Trophoblast cell (in vitro differentiated cells and primary cell): ENCODE data around the gene AQP1.
A peak's percentile ranks its signal among the peaks of the same experiment; 100 is the strongest.

Experiments used
- DNase-seq, 2 donors: peaks; one replicate each; pipeline ENCODE4 v3.0.0-alpha.2; 2016
- H2AFZ ChIP-seq: 2 replicates; pipeline ENCODE4 v1.6.1; 2013; ENCODE audit warnings: low read length, moderate library complexity, mild to moderate bottlenecking; ENCODE audit not compliant: insufficient read depth, poor library complexity
- H2AK5ac ChIP-seq: 2 replicates; pipeline ENCODE4 v1.6.1; 2013; ENCODE audit warnings: mild to moderate bottlenecking, low read length
- H2BK120ac ChIP-seq: 2 replicates; pipeline ENCODE4 v1.6.1; 2013; ENCODE audit warnings: low read length, mild to moderate bottlenecking, moderate library complexity; ENCODE audit not compliant: insufficient read depth, poor library complexity
- H2BK12ac ChIP-seq: 2 replicates; pipeline ENCODE4 v1.6.1; 2013; ENCODE audit warnings: mild to moderate bottlenecking, low read length, moderate library complexity
- H2BK5ac ChIP-seq: 2 replicates; pipeline ENCODE4 v1.6.1; 2013; ENCODE audit warnings: low read length, low read depth, moderate library complexity, mild to moderate bottlenecking; ENCODE audit not compliant: poor library complexity
- H3K14ac ChIP-seq: 2 replicates; pipeline ENCODE4 v1.6.1; 2013; ENCODE audit warnings: mild to moderate bottlenecking, low read length
- H3K18ac ChIP-seq: 2 replicates; pipeline ENCODE4 v1.6.1; 2013; ENCODE audit warnings: mild to moderate bottlenecking, low read length
- H3K23ac ChIP-seq: 2 replicates; pipeline ENCODE4 v1.6.1; 2013; ENCODE audit warnings: low read length
- H3K27ac ChIP-seq: 2 replicates; pipeline ENCODE4 v1.5.1; 2013; ENCODE audit warnings: low read depth, mild to moderate bottlenecking, inconsistent platforms, low read length, moderate library complexity
- H3K27me3 ChIP-seq: 2 replicates; pipeline ENCODE4 v1.6.1; 2013; ENCODE audit warnings: inconsistent platforms, mild to moderate bottlenecking, low read length, moderate library complexity; ENCODE audit not compliant: insufficient read depth
- H3K36me3 ChIP-seq, 2 experiments: 1 replicate in 1 of 2; 2 replicates in 1 of 2; pipeline ENCODE4 v1.6.1; 2013; ENCODE audit warnings: low read length in 2 of 2, mild to moderate bottlenecking in 2 of 2, moderate library complexity in 1 of 2; ENCODE audit not compliant: insufficient read depth in 2 of 2, control insufficient read depth in 1 of 2
- H3K4ac ChIP-seq: 2 replicates; pipeline ENCODE4 v1.6.1; 2013; ENCODE audit warnings: low read depth, mild to moderate bottlenecking, low read length, moderate library complexity
- H3K4me1 ChIP-seq, 2 experiments: 1 replicate in 1 of 2; 2 replicates in 1 of 2; pipeline ENCODE4 v1.6.1; 2013; ENCODE audit warnings: low read length in 2 of 2, mild to moderate bottlenecking in 2 of 2, moderate library complexity in 1 of 2; ENCODE audit not compliant: insufficient read depth in 2 of 2, control insufficient read depth in 1 of 2
- H3K4me2 ChIP-seq: 2 replicates; pipeline ENCODE4 v1.6.1; 2013; ENCODE audit warnings: inconsistent platforms, mild to moderate bottlenecking, low read length, moderate library complexity
- H3K4me3 ChIP-seq: 2 replicates; pipeline ENCODE4 v1.5.1; 2013; ENCODE audit warnings: mild to moderate bottlenecking, low read depth, low read length, inconsistent platforms
- H3K79me1 ChIP-seq: one replicate; pipeline ENCODE4 v1.6.1; 2013; ENCODE audit warnings: low read length
- H3K79me2 ChIP-seq: 2 replicates; pipeline ENCODE4 v1.6.1; 2013; ENCODE audit warnings: low read length, mild to moderate bottlenecking; ENCODE audit not compliant: control insufficient read depth, insufficient read depth, poor library complexity
- H3K9ac ChIP-seq: 2 replicates; pipeline ENCODE4 v1.6.1; 2013; ENCODE audit warnings: mild to moderate bottlenecking, low read length
- H3K9me3 ChIP-seq: 2 replicates; pipeline ENCODE4 v1.6.1; 2013; ENCODE audit warnings: low read depth, mild to moderate bottlenecking, control low read depth, inconsistent platforms, low read length; ENCODE audit not compliant: insufficient read depth
- H4K12ac ChIP-seq: 2 replicates; pipeline ENCODE4 v1.6.1; 2013; ENCODE audit warnings: low read depth, mild to moderate bottlenecking, low read length, moderate library complexity
- H4K8ac ChIP-seq: 2 replicates; pipeline ENCODE4 v1.6.1; 2013; ENCODE audit warnings: low read depth, mild to moderate bottlenecking, low read length, moderate library complexity
- H4K91ac ChIP-seq: one replicate; pipeline ENCODE4 v1.6.1; 2013; ENCODE audit warnings: low read depth, mild to moderate bottlenecking, low read length, moderate library complexity
- WGBS: extraction: QIAGEN DNeasy Blood & Tissue Kit; methylation state at CpG from one replicate; pipeline ENCODE4 v1.1.7; 2013; ENCODE audit warnings: missing lambda C conversion rate; ENCODE audit not compliant: insufficient read length, insufficient coverage; ENCODE audit errors: extremely low coverage; 5-methylcytosine and 5-hydroxymethylcytosine counted together

AQP1 gene

DNA sequence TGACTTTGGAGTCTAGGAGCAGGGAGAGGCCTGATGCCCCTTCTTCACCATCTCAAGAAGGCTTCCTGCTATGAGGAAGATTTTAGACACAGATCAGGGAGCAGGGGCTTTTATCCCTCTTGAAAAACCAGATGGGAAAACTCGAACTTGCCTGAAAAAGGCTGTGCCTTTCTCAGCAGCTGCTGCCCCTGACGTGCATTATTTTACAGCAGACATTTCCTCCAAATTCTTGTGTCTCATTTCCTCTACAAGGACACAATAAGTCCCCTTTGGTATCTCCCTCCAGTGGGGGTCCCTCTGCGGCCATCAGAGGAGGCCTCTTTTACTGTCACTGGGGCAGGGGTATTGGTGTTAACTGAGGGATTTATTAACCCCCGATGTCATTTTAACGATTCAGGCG is 38.0 kb upstream of the AQP1 start:
- peaks cover 2 to 5% of the 10 kb centered on the region in 2 experiments for H3K36me3 ChIP-seq
- H3K27me3 ChIP-seq: no peaks in the 10 kb centered on the region
- no peak overlapping the region for H2BK5ac ChIP-seq
- no peak overlapping the region for H3K18ac ChIP-seq
- H3K14ac ChIP-seq: no peak overlapping the region
- H3K4me3 ChIP-seq: no peak overlapping the region
- no peak overlapping the region for H3K4me2 ChIP-seq
- H2AFZ ChIP-seq: no peak overlapping the region
- H2AK5ac ChIP-seq: no peak overlapping the region
- peaks cover 12% of the 10 kb centered on the region in 2 experiments for H3K4me1 ChIP-seq
- DNase-seq: no peak
- H3K9ac ChIP-seq: no peak overlapping the region
- no peak overlapping the region for H3K23ac ChIP-seq
- peaks cover 2% of the 10 kb centered on the region for H3K9me3 ChIP-seq
- no peak overlapping the region for H2BK120ac ChIP-seq
- no peak overlapping the region for H4K8ac ChIP-seq
- no peak overlapping the region for H4K91ac ChIP-seq
- no peak overlapping the region for H3K27ac ChIP-seq
- H3K79me2 ChIP-seq: no peaks in the 10 kb centered on the region
- no peak overlapping the region for H3K4ac ChIP-seq
- no peak overlapping the region for H4K12ac ChIP-seq
- no peaks in the 10 kb centered on the region for H3K79me1 ChIP-seq
- H2BK12ac ChIP-seq: no peak overlapping the region
- no CpG with 5 or more reads among the region's 6 CpGs for WGBS

DNA sequence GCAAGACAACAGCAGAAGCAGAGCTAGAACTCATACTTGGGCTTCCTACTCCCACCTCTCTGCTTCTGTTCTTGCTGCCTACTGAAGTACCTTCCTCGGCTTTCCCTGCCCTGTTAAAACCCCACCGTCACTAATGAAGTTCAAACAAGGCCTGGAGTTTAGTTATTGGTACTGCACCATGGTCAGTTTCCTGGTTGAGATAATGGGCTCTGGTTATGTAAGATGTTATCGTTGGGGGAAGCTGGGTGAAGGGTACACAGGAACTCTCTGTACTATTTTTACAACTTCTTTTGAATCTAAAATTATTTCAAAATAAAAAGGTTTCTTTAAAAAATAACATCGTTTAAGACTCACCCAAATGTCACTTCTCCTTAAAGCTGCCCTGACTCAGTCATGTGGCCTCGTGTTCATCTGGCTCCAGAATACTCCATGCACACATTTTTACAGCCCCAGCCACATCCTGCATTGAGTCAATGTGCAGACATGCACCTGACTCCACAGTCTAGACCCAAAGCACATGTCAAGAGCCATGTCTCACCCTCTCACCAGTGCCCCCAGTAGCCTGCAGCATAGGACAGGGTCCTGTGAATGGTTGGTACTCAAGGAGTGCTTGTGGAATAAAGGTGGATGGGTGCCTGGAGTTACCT is 36.9 kb upstream of the AQP1 start:
- Histone ChIP-seq H3K27me3 (no peaks in the 10 kb centered on the region), H2BK120ac (no peak overlapping the region), H4K91ac (no peak overlapping the region), H3K4me2 (no peak overlapping the region), H3K4me3 (no peak overlapping the region), H2BK12ac (no peak overlapping the region), H3K4ac (no peak overlapping the region), H3K18ac (no peak overlapping the region), H3K4me1 (peaks cover 16 to 19% of the 10 kb centered on the region in 2 experiments), H3K9me3 (peaks cover 2% of the 10 kb centered on the region), H3K23ac (no peak overlapping the region), H3K79me1 (no peaks in the 10 kb centered on the region), H3K36me3 (peaks cover 2 to 5% of the 10 kb centered on the region in 2 experiments), H2AK5ac (no peak overlapping the region), H3K27ac (no peak overlapping the region), H2BK5ac (no peak overlapping the region), H4K12ac (no peak overlapping the region), H4K8ac (no peak overlapping the region), H3K79me2 (no peaks in the 10 kb centered on the region), H2AFZ (no peak overlapping the region), H3K9ac (no peak overlapping the region), H3K14ac (no peak overlapping the region)
- no CpG with 5 or more reads among the region's 5 CpGs for WGBS
- no peak for DNase-seq

DNA sequence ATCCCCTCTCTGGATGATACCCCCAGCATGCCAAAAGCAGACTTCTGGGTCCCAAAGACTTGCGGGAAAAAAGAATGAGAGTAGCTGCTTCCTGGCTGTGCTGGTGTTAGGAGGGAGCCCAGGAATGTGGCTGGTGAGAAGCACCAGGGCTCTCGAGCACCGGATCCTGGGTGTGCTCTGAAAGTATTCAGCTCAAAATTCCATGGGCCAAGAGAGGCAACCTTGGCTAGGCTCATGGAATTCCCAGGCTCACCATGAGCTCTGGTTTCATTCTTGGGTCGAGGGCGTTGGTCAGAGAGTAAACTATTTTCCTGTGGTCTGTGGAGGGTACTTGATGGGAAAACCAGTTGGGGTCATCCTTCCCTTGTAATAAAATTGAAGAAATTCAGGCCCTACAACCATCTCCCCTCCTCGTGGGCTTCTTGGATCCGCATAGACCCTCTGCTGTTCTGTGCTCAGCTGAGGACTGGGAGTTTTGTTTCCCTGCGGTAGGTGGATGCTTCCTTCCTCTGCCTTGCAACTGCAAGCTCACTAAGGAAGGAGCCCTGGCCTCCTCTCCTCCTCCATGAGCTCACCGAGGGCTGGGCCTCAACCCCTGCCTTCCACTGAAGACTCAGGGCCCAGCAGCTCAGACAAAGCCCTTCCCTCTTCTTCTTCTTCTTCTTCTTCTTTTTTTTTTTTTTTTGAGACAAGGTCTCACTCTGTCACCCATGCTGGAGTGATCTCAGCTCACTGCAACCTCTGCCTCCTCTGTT is 34.5 kb upstream of the AQP1 start:
- Histone ChIP-seq H2AFZ (no peak overlapping the region), H3K4me2 (no peak overlapping the region), H3K23ac (no peak overlapping the region), H3K79me2 (no peaks in the 10 kb centered on the region), H4K8ac (peak overlapping the region; percentile 20), H4K91ac (peak overlapping the region; percentile 74), H3K14ac (no peak overlapping the region), H3K9ac (no peak overlapping the region), H3K79me1 (peaks cover 4% of the 10 kb centered on the region), H3K18ac (peak overlapping the region; percentile 44), H2BK120ac (peak overlapping the region; percentile 12), H2BK12ac (no peak overlapping the region), H2BK5ac (peak overlapping the region; percentile 47), H3K27me3 (no peaks in the 10 kb centered on the region), H3K27ac (peak overlapping the region; percentile 37), H3K4me3 (no peak overlapping the region), H3K4me1 (peaks cover 30 to 33% of the 10 kb centered on the region in 2 experiments), H2AK5ac (no peak overlapping the region), H3K4ac (no peak overlapping the region), H3K9me3 (peaks cover 2% of the 10 kb centered on the region), H3K36me3 (peaks cover 2 to 5% of the 10 kb centered on the region in 2 experiments), H4K12ac (no peak overlapping the region)
- DNase-seq: peak; percentile 15 to 37
- no CpG with 5 or more reads among the region's 9 CpGs for WGBS

DNA sequence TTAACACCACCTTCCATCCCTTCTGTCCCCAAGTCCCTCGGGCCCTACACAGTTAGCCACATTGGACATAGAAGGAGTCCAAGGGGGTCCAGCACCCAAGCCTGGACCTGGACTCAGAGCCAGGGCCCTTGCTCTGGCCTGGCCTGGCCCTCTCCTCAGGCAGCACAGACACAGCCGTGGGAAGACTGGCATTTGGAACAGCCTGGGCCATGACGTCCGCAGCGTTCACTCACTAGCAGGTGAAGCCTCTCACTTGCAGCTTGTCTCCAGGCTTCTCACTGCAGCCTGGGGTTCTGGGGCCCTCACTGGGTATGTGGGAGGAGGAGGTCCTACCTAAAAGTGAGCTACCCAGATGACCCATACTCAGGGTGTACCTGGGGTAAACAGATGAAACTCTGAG is 33.7 kb upstream of the AQP1 start:
- H4K12ac ChIP-seq: no peak overlapping the region
- WGBS: no CpG with 5 or more reads among the region's 5 CpGs
- no peak overlapping the region for H2AK5ac ChIP-seq
- H2AFZ ChIP-seq: no peak overlapping the region
- no peaks in the 10 kb centered on the region for H3K27me3 ChIP-seq
- no peaks in the 10 kb centered on the region for H3K79me2 ChIP-seq
- no peak overlapping the region for H3K4me3 ChIP-seq
- H3K27ac ChIP-seq: no peak overlapping the region
- peaks cover 2 to 4% of the 10 kb centered on the region in 2 experiments for H3K36me3 ChIP-seq
- H3K18ac ChIP-seq: no peak overlapping the region
- no peak overlapping the region for H3K4me2 ChIP-seq
- H4K91ac ChIP-seq: peak overlapping the region; percentile 17
- peaks cover 30 to 33% of the 10 kb centered on the region in 2 experiments for H3K4me1 ChIP-seq
- H2BK5ac ChIP-seq: no peak overlapping the region
- H3K4ac ChIP-seq: no peak overlapping the region
- no peak for DNase-seq
- peaks cover 2% of the 10 kb centered on the region for H3K9me3 ChIP-seq
- no peak overlapping the region for H2BK120ac ChIP-seq
- no peak overlapping the region for H3K23ac ChIP-seq
- H3K79me1 ChIP-seq: peaks cover 4% of the 10 kb centered on the region
- no peak overlapping the region for H3K9ac ChIP-seq
- H3K14ac ChIP-seq: no peak overlapping the region
- no peak overlapping the region for H4K8ac ChIP-seq
- H2BK12ac ChIP-seq: no peak overlapping the region
